Hematopoietic multipotent progenitor cell (in vitro differentiated cells): ENCODE measurements around the gene SLC38A3. TPM values are rescaled to one million over a fixed set of nuclear protein-coding genes. Genes with fewer than 3 reads are reported as not detected.

Source experiments
- DNase-seq, 3 donors: peaks; one replicate each; pipeline ENCODE4 v3.0.0-alpha.2; 2011 to 2015; ENCODE audit warnings: low read depth in 2 of 3, low spot score in 2 of 3
- small RNA-seq: library from RNA; depleted of rRNA; stranded (forward); fragments of <200 nt; gene quantifications from one replicate; pipeline ENCODE3, GENCODE V24; 2012
- total RNA-seq: library from RNA; depleted of rRNA; stranded (reverse); fragments of >200 nt; gene quantifications from one replicate; pipeline ENCODE4 v1.2.3, GENCODE V29; 2012

The SLC38A3 gene
- total RNA-seq, 1 donor, result under 0.01 TPM

DNA sequence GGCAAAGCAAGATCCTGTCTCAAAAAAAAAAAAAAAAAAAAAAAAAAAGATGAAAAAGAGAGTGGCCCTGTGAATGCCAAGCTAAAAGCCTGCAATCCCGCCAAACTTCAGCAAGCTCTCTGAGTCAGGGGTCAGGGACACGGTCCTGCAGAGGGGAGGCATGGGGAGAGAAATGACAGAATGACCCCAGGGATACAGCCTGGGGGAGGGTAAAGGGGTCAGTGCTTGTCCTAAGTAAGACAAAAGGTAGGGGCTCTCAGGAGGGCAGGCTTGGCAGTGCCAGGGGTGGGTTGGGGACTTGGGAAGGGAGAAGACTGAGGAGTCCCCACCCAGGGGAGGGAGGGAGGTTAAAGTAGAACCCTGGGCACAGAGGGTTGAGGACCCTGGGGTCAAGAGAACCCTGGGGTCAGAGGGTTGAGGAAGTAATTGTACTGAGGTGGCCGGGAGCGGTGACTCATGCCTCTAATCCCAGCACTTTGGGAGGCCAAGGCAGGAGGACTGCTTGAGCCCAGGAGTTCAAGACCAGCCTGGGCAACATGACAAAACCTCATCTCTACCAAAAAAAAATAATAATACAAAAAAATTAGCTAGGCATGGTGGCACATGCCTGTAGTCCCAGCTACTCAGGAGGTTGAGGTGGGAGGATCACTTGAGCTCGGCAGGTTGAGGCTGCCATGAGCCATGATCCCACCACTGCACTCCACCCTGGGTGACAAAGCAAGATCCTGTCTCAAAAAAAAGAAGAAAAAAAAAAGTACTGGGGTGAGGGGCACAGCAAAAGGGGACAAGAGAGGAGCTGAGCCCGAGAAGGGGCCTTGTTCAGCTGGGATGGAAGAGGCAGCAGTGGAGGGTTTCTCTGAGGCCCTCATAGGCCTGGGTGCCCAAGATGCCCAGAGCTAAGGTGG is 58.7 kb downstream of the SLC38A3 start:
- DNase-seq, result no peak

DNA sequence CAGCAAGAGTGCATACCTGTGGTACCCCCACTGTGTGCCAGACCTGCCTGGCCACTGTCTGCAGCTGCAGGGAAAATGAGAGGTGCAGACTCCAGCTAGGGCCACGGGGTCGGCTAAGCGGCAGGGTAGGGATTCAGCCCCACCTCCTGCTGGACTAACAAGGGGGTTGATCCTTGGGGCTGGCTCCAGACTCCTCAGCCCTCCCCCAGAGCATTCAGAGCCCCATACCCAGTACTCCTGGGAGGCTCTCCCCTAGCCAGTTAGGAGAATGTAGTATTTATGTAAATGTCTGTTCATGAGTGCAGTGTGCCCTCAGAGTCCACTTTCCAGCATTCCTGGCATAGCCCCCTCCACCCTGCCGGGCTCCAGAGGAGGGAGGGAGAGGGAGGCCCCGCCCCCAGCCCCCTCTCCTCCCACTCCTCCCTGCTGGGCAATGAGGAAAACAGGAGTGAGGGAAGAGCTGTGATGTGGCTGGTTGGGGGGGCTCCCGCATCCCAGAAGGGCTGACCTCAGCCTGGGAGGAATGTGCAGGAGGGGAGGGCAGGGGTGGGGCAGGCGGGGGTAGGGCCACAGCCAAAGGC is 59.4 kb downstream of the SLC38A3 start:
- no peak for DNase-seq

DNA sequence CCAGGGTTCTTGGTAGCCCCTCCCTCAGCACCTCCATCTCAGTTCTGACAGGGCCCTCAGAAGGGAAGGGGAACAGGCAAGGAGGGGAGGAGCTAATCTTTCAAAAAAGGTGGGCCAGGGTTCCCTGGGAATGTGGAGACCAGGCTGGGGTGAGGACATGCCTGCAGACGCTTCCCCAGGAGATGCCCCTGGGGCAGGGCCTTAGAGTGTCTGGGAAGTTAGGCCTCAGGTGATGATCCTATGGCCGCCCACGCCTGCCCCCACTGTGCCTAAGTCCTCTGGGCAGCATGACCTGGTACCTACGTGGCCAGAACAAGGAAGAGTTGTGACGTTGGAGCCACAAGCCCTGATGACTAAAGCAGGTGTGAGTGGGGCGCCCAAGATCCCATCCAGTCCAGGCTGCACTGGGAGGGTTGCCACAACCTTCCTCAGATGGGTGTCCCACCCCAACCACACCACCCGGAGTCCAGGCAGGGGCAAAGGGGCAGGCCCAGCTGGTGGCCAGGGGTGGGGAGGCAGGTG is 60.0 kb downstream of the SLC38A3 start:
- DNase-seq, result no peak

DNA sequence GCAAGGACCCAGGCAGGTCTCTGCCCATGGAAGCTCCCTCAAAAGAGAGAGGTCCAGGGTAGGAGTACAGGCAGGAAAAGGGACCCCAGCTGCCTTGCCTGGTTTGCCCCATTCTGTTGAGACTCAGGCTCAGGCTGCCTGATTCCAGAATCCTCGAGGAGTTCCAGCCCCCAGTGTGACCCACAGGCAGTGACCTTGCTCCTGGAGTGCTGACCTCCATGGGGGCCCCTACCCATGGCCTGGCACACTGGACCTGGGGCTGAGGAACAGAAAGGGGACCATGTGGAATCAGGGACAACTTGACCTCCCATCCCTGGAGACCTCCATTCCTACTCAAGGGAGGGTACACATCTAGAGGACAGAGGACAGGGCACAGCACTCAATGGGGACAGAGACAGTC is 60.5 kb downstream of the SLC38A3 start:
- DNase-seq, result no peak

DNA sequence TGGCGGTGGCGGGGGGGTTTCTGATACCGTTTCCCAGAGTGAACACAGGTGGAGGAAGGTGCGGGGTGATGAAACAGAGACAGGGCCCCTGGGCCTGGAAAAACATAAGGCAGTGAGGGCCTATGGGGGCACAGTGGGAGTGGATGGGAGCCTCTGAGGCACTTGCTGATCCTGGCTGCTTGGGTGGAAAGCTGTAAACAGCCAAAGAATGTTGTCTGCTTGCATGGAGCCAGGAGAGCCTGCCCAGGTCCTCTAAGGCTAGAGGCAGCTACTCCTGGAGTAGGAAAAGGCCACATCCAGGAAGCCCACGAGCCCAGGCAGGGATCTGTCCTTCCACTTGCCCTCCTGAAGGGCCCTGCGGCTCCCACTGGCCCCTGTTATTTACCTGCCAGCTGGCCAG is 60.9 kb downstream of the SLC38A3 start:
- no peak for DNase-seq

DNA sequence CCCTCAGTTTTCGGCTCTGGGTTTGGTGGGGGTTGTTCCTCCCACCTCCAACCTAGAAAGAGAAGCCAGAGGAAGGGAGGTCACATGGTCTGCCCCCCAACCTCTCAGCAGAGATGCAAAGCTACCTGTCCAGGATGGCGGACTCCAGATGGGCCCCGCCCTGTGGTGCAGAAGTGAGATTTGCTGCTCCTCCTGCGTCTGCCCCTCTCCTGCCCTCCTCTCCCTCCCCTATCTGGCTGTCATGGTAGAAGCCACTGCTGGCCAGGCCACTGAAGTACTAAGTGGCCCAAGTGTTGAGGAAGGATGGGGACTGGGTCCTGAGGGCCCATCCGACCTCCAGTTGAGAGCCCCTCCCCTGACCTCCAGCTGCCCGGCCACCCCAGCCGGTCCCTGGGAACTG is 61.8 kb downstream of the SLC38A3 start:
- no peak for DNase-seq

DNA sequence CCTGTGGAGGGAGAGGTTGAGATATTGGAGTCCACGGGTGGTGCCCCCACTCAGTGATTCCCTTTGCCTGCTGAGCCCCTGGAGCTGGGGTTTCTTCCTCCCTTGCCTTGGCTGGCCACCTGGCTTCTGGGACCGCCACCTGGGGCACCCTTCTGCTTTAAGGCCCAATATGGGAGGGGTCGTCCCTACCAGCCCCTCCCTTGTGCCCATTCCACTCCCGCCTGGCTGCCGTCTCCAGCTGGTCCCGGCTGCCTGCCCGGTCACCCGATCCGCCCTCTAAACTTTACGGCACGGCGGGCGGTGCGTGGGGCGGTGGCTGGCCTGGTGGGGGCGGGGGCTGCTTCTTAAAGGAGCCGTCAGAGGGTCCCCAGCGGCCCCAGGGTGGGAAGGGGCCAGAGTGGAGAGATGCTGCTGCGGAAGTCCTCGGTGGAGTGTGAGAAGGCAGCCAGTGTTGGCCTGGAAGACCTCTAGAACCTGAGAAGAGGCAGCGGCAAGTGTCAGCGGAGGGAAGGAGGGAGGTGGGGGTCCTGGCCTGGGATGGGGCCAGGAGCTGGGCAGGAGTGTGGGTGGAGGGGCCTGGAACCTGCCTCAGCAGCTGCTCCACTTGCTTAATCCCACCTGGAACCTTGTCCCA is 62.3 kb downstream of the SLC38A3 start:
- no peak for DNase-seq

DNA sequence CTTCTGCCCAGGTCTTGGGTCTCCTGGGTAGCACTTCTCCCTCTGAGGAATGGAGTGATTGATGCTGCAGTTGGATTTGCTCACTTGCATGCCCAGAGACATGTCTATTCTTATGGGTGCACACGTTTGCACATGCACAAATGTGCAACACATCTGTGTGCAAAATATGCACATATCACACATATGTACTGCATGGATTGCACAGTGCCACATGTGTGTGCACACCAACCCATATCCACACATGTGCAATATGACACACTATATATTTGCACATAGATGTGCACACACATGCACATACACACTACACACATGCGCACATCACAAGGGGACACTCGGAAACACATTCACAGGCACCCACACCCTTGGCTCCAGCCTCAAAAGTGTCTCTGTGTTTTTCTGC is 63.2 kb downstream of the SLC38A3 start:
- DNase-seq, result no peak

DNA sequence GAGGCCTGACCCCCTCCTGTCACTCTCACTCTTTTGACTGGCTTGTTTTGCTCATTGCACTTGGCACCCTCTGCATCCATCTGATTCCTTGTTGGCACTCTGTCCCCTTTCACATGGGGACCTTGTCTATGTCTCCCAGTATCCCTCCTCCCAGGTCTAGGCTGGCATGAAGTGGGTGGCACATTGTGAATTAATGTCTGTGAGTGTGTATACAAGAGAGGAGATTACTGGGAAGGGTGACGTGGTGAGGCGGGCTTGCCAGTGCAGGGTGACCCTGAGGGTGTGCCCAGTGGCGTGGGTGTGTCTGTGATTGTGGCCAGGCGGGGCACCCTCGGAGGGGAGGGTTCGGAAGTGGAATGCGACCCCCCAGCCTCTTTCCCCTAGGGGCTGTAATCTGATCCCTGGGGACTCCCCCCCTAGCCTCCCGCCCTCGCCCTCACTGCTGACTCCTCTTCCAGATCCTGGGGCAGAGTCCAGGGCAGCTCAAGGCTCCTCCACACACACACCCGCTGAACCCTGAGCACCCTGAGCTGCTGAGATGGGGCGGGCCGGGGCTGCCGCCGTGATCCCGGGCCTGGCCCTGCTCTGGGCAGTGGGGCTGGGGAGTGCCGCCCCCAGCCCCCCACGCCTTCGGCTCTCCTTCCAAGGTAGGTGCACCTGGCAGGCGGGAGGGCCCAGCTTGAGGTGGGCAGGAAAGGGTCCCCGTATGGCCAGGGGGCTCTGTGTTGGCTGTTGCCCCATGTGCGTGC is 63.8 kb downstream of the SLC38A3 start, which contains the start of gene SEMA3B:
SEMA3B (plus strand) TSS at position 445 of the 749 bp plus-strand sequence; CDS start at position 539, 94 bp downstream.
- DNase-seq, result no peak

DNA sequence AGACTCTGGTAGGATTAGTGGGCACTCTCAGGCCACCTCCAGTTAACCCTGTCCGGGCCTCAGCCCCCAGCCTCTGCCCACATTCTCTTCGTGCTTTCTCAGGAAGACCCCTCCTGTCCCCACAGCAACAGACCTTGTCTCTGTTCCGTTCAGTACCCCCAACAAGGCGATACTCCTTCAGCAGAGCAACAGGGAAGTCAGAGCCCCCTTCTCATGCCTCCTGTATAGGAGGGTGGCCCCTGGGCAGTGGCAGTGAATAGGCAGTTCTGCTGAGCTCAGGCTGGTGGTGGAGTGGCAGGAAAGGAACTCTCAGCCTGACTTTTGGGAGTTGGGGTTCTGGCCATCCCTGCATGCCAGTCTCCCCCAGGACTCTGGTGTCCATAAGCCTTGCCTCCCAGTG is 64.4 kb downstream of the SLC38A3 start:
- DNase-seq, result no peak

DNA sequence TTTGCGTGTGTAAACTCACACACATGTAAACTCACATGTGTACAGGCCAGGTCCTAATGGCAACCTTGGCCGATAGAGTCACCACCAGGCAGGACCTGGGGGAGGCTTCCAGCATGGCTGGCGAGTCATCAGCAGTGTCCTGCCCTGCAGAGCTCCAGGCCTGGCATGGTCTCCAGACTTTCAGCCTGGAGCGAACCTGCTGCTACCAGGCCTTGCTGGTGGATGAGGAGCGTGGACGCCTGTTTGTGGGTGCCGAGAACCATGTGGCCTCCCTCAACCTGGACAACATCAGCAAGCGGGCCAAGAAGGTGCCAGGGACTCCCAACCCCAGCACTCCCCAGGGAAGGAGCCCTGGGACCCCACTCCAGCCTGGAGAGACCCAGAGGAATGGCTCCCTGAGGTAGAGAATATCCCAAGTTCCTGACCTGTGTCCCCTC is 64.9 kb downstream of the SLC38A3 start:
- DNase-seq, result no peak

DNA sequence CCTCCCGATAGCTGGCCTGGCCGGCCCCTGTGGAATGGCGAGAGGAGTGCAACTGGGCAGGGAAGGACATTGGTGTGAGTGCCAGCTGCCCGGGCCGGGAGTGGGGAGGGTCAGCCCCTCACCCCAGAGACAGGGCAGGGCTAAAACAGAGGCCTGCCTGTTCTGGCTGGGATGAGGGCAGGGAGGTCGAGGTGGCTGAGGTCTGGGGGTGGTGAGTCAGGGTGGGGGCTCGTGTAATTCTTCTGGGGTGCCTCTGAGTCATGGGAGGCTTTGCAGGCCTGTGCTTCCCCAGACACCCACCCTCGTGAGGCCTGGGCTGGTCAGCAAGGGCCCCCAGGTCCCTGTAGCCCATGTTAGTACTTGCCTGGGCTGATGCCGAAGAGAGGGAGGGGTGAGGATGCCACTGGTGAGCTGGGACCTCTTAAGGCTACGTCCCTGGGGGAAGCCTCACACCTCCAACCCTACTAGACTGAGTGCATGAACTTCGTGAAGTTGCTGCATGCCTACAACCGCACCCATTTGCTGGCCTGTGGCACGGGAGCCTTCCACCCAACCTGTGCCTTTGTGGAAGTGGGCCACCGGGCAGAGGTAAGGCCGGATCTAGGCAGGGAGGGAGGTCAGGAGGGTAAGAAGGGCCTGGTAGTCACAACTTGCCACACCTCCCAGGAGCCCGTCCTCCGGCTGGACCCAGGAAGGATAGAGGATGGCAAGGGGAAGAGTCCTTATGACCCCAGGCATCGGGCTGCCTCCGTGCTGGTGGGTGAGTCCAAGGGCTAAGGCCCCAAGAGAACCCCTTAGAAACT is 65.6 kb downstream of the SLC38A3 start:
- no peak for DNase-seq

Small RNA genes lying within 50 kb of the gene (small RNA-seq; reads per million reads assigned to genes)
- gene MIR566 (not detected), gene MIR5787 (not detected)

Other genes with a start within 250 kb of the SLC38A3 start
- 267 TPM for gene RBM5, start 116.4 kb upstream of the SLC38A3 start, total RNA-seq
- 1.1 TPM for gene SEMA3F, start 49.9 kb upstream of the SLC38A3 start, total RNA-seq
- gene GNAT1, start 13.7 kb upstream of the SLC38A3 start, total RNA-seq, result not detected
- 596 TPM for gene GNAI2, start 30.9 kb downstream of the SLC38A3 start, total RNA-seq
- 0.54 TPM for gene SEMA3B, start 63.9 kb downstream of the SLC38A3 start, total RNA-seq
- gene LSMEM2, start 73.8 kb downstream of the SLC38A3 start, total RNA-seq, result not detected
- gene IFRD2, start 87.2 kb downstream of the SLC38A3 start, total RNA-seq, result 77.8 TPM
- 44.7 TPM for gene HYAL3, start 94.1 kb downstream of the SLC38A3 start, total RNA-seq
- 88.6 TPM for gene NAA80, start 94.1 kb downstream of the SLC38A3 start, total RNA-seq
- 0.27 TPM for gene HYAL1, start 98.3 kb downstream of the SLC38A3 start, total RNA-seq
- 39.9 TPM for gene HYAL2, start 117.5 kb downstream of the SLC38A3 start, total RNA-seq
- 28.8 TPM for gene TUSC2, start 123.0 kb downstream of the SLC38A3 start, total RNA-seq
- 217 TPM for gene RASSF1, start 135.6 kb downstream of the SLC38A3 start, total RNA-seq
- 3.8 TPM for gene ZMYND10, start 140.5 kb downstream of the SLC38A3 start, total RNA-seq
- 39.9 TPM for gene NPRL2, start 145.5 kb downstream of the SLC38A3 start, total RNA-seq
- gene CYB561D2, start 145.6 kb downstream of the SLC38A3 start, total RNA-seq, result 57.6 TPM
- 49.3 TPM for gene TMEM115, start 154.2 kb downstream of the SLC38A3 start, total RNA-seq